Measurements from ENCODE around the gene CERK.

- TF ChIP-seq EZH2 (IDR thresholded peaks at IDR 0.05), result no peak
- TF ChIP-seq POLR2AphosphoS5 (IDR thresholded peaks at IDR 0.05; ENCODE audit: borderline replicate concordance, low read depth, low read length), result no peak
- no peak for TF ChIP-seq FOXP2 (optimal IDR thresholded peaks at IDR 0.05; ENCODE audit: control extremely low read depth, extremely low read length, insufficient read depth)
Measured at GRCh38 chr22:46635756-46636155, 102.3 kb downstream of the CERK start.

Measured in SK-N-MC (cell line).